A673 (cell line): Measurements from ENCODE around the gene JAKMIP1. TPM values are rescaled to one million over a fixed set of nuclear protein-coding genes. Genes with fewer than 3 reads are reported as not detected.

Experiments
- BruUV-seq: library from RNA; stranded (reverse); fragments of 400-500 nt; replicated peaks from 2 replicates; lab custom pipeline; 2021; lab: Mats Ljungman, UMichigan
- CTCF ChIA-PET: fragments of 300-600 bp; sonication (Branson Sonifier 250); formaldehyde crosslinking; loops from one replicate; lab custom pipeline; 2022; ENCODE audit warnings: antibody characterized with exemption; lab: Charles Lee
- POLR2A ChIA-PET: fragments of 300-600 bp; sonication (Branson Sonifier 250); formaldehyde crosslinking; loops from one replicate; lab custom pipeline; 2022; ENCODE audit warnings: antibody characterized with exemption; ENCODE audit not compliant: low non-redundant PET; lab: Charles Lee
- DNase-seq: peaks from one replicate; pipeline ENCODE4 v3.0.0-alpha.2; 2015; ENCODE audit warnings: low spot score
- H3K27ac ChIP-seq: fragments of 200-600 bp; sonication (generic); 2 replicates; pipeline ENCODE4 v1.5.1; 2016; ENCODE audit warnings: mixed run types, low read depth, mild to moderate bottlenecking, mixed read lengths, antibody characterized with exemption, low read length; ENCODE audit not compliant: poor library complexity, severe bottlenecking
- H3K27me3 ChIP-seq: fragments of 200-600 bp; sonication (generic); replicated peaks from 2 replicates; pipeline ENCODE4 v1.6.1; 2017; ENCODE audit warnings: mixed run types, low read depth, mild to moderate bottlenecking, mixed read lengths, antibody characterized with exemption, low read length; ENCODE audit not compliant: insufficient read depth, poor library complexity
- H3K36me3 ChIP-seq: fragments of 200-600 bp; sonication (generic); 2 replicates; pipeline ENCODE4 v1.6.1; 2016; ENCODE audit warnings: mixed run types, mild to moderate bottlenecking, mixed read lengths, antibody characterized with exemption, low read length; ENCODE audit not compliant: insufficient read depth, poor library complexity, severe bottlenecking
- H3K4me1 ChIP-seq: fragments of 200-600 bp; sonication (generic); 2 replicates; pipeline ENCODE4 v1.6.1; 2017; ENCODE audit warnings: mixed run types, mild to moderate bottlenecking, mixed read lengths, antibody characterized with exemption, low read length; ENCODE audit not compliant: insufficient read depth, poor library complexity, severe bottlenecking
- H3K4me3 ChIP-seq: fragments of 200-600 bp; sonication (generic); 2 replicates; pipeline ENCODE4 v1.5.1; 2016; ENCODE audit warnings: low read depth, mixed run types, mild to moderate bottlenecking, mixed read lengths, low read length; ENCODE audit not compliant: poor library complexity, severe bottlenecking
- H3K9me3 ChIP-seq: fragments of 200-600 bp; sonication (generic); 2 replicates; pipeline ENCODE4 v1.6.1; 2016; ENCODE audit warnings: mixed run types, low read depth, mild to moderate bottlenecking, mixed read lengths, antibody characterized with exemption, low read length; ENCODE audit not compliant: poor library complexity, severe bottlenecking
- CTCF ChIP-seq: fragments of 300-800, 200-600 bp; sonication (generic); conservative IDR thresholded peaks from 2 replicates; pipeline ENCODE4 v1.5.1; 2017; ENCODE audit warnings: low read depth, mild to moderate bottlenecking, antibody characterized with exemption, low read length, moderate library complexity, mixed read lengths
- EZH2 ChIP-seq: fragments of 200-600 bp; sonication (generic); IDR thresholded peaks from 2 replicates; pipeline ENCODE4 v1.6.1; 2017; ENCODE audit warnings: borderline replicate concordance, low read depth, mild to moderate bottlenecking, mixed read lengths, antibody characterized with exemption, low read length; ENCODE audit not compliant: poor library complexity, severe bottlenecking
- intact Hi-C: fragments of 100-400 bp; cut with micrococcal nuclease; formaldehyde crosslinking; loops from one replicate; pipeline ENCODE4 v1.10.0; 2022; ENCODE audit not compliant: unreplicated experiment
- total RNA-seq: library from RNA; stranded (reverse); gene quantifications from 2 replicates; pipeline ENCODE4 v1.2.3, GENCODE V29; 2021

Gene JAKMIP1
- total RNA-seq, 1 experiment from 2014 or later: not detected

GRCh38 chr4:5999830-6000365 is 200.5 kb downstream of the JAKMIP1 start:
- H3K4me3 ChIP-seq: no peak overlapping the region
- no TSS peak for BruUV-seq
- intact Hi-C loops: no loop called here
- no peaks in the 10 kb centered on the region for H3K36me3 ChIP-seq
- H3K4me1 ChIP-seq: no peaks in the 10 kb centered on the region
- H3K9me3 ChIP-seq: no peaks in the 10 kb centered on the region
- no peak for DNase-seq
- CTCF ChIA-PET: interaction anchor here (2.9 kb wide), 1 partner anchor 251 kb away, joined by 11 read pairs; no protein-coding TSS in a partner anchor
- H3K27ac ChIP-seq: no peak overlapping the region
- POLR2A ChIA-PET: no interaction called here
- TF ChIP-seq EZH2 (no peak), CTCF (no peak)
- peaks cover 34% of the 10 kb centered on the region for H3K27me3 ChIP-seq

- Histone ChIP-seq H3K27ac (no peak overlapping the region), H3K4me1 (no peaks in the 10 kb centered on the region), H3K36me3 (no peaks in the 10 kb centered on the region), H3K9me3 (no peaks in the 10 kb centered on the region), H3K4me3 (no peak overlapping the region), H3K27me3 (peaks cover 34% of the 10 kb centered on the region)
- no TSS peak for BruUV-seq
- ChIA-PET CTCF (interaction anchor here (0.7 to 2.9 kb wide), 4 partner anchors 251 to 334 kb away, joined by 3 to 11 read pairs (median 8); no protein-coding TSS in a partner anchor), POLR2A (no interaction called here)
- intact Hi-C loops: no loop called here
- TF ChIP-seq CTCF (no peak), EZH2 (no peak)
- no peak for DNase-seq
Measured at GRCh38 chr4:5999356-5999755, 201.0 kb downstream of the JAKMIP1 start.

GRCh38 chr4:5998333-5998936 is 201.9 kb downstream of the JAKMIP1 start:
- H3K36me3 ChIP-seq: no peaks in the 10 kb centered on the region
- CTCF ChIA-PET: interaction anchor here (0.6 to 2.9 kb wide), 7 partner anchors 16 to 1075 kb away, joined by 3 to 13 read pairs (median 6); no protein-coding TSS in a partner anchor
- DNase-seq: peak; percentile 77
- no peaks in the 10 kb centered on the region for H3K4me1 ChIP-seq
- intact Hi-C loops: loop anchor here (1.0 kb wide), 2 partner anchors 89 to 329 kb away; no protein-coding TSS in a partner anchor
- no TSS peak for BruUV-seq
- H3K9me3 ChIP-seq: no peaks in the 10 kb centered on the region
- no peak overlapping the region for H3K4me3 ChIP-seq
- H3K27ac ChIP-seq: no peak overlapping the region
- peaks cover 34% of the 10 kb centered on the region for H3K27me3 ChIP-seq
- no peak for TF ChIP-seq EZH2
- peak; percentile 95 for TF ChIP-seq CTCF
- POLR2A ChIA-PET: no interaction called here
